Subcutaneous adipose tissue (tissue), 4 donors: ENCODE results near the gene AMBRA1. TPM values are rescaled to one million over a fixed set of nuclear protein-coding genes. Genes with fewer than 3 reads are reported as not detected.

Experiments used
- total RNA-seq, 4 donors: library from RNA; depleted of rRNA; stranded (reverse); fragments of >200 nt; gene quantifications; one replicate each; pipeline ENCODE4 v1.1.0, GENCODE V29; 2016
- TF ChIP-seq, protein P1 (sequence below): fragments of 450-650 bp; IDR thresholded peaks from one replicate; pipeline ENCODE4 v1.5.1; 2016; ENCODE audit warnings: low read depth, mild to moderate bottlenecking, control low read depth, antibody characterized with exemption, moderate library complexity

AMBRA1 gene
- total RNA-seq, 4 donors from 2014 or later: 17.1 to 39.4 (median 23.5) TPM

DNA sequence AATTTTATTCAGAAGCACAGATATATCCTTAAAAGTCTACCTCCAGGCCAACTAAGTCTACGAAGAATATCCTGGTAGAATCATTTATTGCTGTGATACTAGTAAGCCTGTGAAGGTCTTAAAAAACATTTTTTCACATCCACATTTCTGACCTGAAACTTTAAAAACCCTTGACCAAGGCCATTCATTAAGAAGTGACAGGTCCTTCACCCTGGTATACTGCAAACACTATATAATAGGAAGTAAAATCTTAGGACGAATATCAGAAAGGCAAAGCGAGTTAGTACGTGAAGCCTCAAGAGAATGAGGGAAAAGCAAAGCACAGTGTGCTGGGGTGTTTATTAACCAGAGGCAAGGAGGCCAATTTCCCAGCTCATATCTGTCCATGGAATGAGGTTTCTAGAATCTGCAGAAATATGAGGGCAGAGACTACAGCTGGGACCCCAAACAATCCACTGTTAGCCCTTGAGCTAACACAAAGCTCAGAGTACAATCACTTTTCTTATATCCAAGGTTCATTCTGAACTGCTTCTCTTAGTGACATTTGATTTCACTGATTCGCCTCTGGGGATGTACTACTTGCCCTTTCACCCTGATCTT lies 71.0 kb downstream of the AMBRA1 start:
- TF ChIP-seq, protein P1, sequence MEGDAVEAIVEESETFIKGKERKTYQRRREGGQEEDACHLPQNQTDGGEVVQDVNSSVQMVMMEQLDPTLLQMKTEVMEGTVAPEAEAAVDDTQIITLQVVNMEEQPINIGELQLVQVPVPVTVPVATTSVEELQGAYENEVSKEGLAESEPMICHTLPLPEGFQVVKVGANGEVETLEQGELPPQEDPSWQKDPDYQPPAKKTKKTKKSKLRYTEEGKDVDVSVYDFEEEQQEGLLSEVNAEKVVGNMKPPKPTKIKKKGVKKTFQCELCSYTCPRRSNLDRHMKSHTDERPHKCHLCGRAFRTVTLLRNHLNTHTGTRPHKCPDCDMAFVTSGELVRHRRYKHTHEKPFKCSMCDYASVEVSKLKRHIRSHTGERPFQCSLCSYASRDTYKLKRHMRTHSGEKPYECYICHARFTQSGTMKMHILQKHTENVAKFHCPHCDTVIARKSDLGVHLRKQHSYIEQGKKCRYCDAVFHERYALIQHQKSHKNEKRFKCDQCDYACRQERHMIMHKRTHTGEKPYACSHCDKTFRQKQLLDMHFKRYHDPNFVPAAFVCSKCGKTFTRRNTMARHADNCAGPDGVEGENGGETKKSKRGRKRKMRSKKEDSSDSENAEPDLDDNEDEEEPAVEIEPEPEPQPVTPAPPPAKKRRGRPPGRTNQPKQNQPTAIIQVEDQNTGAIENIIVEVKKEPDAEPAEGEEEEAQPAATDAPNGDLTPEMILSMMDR: no peak

DNA sequence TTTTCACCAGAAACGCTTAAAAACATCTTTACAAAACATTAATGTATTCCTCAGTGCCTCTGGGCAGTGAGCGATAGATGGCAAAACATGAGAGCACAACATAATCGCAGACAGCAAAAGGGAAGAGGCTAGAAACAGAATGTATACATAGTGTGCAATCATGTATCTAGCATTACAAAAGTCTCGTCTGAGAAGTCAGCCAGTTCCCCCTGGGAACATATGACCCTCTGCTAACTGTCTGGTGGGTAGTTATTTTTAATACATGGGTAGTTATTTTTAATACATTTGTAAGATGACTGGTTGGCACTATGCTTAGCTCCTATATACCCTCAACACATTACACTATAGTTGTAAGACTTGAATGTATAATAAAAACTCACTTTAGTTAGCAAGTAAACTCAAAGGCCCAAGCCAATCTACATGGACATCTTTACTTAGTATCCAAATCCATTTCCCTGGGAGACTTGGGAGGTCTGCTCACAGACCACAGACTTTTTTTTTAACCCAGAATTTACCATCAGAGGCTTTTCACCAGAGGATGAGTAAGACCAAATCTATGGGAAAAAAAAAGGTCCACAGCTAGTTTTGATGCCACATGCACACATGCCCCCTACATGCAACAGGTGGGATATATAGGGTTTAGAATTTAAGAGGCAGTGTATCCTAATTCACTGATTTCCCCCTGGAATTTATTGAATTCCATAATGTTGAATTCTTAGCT lies 71.7 kb downstream of the AMBRA1 start:
- TF ChIP-seq, protein P1: no peak

DNA sequence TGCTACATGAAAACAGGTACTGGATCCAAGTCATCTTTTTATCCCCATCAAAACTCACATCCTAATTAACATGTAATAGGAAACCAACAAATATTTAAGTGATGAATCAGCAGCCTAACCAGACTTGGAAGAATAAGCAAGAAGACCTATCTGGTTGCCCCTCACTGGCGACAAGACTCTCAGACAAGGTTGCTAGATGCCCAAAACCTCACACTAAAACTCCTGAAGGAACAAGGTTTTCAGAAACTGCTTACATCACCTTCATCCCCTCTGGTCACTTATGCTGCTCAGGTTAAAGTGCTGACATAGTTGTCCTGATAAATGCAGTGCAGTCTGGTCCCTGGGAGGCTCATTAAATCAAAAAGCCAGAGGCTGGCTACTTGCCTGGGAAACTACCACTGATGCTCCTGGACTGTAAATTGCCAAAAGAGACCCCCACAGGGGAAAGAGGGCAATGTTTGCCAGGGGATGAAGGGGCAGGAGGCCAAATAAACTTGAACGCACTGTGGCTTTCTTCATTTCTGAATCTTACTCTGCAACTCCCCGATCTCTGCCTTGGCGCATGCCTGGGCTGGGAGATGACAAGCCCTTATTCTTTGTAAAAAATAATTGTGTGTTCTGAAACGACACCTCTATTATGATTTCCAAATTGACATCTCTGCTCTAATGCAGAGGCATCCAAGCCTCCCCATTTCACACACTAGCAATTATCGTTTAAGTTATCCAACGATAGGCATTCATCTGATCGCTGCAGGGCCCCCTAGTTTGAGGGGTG lies 72.7 kb downstream of the AMBRA1 start:
- TF ChIP-seq, protein P1: no peak

DNA sequence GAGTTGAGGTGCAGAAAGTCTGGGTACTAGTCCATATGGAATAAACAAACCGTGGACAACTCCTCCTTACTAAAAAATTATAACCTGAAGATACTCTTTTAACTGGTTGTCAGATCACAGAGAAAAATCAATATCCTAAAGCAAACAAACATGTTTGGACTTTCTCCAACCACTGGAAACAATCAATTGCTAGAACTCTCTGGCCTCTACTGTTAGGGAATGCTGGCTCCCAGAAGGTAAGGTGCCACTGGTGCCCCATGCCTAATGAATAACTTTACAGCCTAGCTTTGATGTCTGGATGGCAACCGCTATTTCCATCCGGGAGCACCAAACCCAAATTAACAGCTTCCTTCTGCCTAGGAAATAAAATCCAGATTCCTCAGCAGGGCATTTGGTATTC lies 74.5 kb downstream of the AMBRA1 start:
- TF ChIP-seq, protein P1: no peak

DNA sequence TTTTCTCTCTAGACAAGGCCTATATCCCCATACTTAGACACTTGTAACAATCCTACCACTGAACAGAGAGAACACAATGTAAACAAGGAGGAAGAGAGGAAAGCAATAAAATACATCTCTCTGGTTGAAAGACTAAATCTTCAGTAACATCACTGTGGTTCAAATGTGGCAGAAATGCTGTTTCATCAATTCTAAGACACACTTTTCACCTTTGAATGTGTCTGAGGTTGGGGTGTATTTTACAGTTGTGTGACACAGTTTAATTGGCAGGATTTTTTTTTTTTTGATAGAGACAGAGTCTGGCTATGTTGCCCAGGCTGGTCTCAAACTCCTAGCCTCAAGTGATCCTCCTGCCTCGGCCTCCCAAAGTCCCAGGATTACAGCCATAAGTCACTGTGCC lies 79.5 kb downstream of the AMBRA1 start:
- TF ChIP-seq, protein P1: no peak

DNA sequence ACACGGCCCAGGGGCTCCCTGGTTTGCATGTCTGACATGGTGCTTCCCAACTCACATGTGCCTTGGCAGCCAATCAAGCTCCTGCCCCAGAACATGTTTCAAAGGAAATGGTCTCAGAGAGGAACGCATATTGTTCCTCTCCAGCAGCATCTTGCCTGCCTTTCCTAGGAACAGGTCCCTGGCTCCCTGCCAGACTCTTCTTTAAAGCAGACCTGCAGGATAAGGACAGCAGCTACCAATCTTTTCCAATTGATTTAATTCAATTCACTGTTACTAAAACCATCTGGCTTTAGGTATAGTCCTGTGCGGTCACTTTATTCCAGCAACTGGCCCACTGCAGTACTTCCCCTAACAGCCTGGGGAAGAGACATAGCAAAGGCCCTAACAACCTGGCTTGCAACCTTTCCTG lies 79.9 kb downstream of the AMBRA1 start:
- TF ChIP-seq, protein P1: no peak

DNA sequence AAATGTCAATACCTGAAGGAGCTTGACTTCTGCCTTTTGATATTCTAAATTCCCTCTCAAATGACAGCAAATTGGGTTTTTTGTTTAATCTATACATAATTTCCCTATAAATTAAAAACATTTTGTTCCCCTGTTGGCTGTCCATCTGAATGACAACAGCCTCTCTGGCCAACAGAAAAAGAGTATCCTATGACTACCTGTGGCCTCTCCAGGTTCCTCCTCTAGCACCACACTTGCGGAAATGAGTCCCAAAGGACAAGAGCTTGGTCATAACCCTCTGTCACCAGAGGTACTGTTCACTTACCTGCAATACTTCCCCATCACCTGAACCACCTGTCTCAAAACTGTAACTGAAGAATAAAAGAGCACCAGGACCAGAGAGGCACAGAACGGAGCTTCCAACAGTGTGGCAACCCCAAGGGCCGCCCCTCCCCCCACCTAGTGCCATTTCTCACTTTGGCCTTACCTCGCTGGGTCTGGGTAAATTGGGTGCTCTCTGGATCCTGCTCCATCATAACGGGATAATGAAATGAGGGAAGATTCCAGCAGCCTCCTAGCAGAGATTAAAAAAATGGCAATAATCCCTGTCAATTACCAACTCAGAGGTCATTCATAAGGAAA lies 81.5 kb downstream of the AMBRA1 start:
- TF ChIP-seq, protein P1: no peak
